Measurements from ENCODE around the gene TSKS. TPM values are rescaled to one million over a fixed set of nuclear protein-coding genes. Genes with fewer than 3 reads are reported as not detected.
"Not testable (repeated sequence)": the region's sequence is repeated elsewhere in the genome, so short reads cannot be mapped to it uniquely, and the experiment has no call there.

Gene TSKS
- total RNA-seq, 4 donors from 2014 or later = 1.1 to 2.5 (median 1.6) TPM

GRCh38 chr19:49738268-49738667, 24.8 kb downstream of the TSKS start:
- TF ChIP-seq EP300 (IDR thresholded peaks at IDR 0.05) (no peak), CTCF (IDR thresholded peaks at IDR 0.05) (no peak), POLR2A (IDR thresholded peaks at IDR 0.05) (no peak)
- WGBS, 2 donors = 77 to 86% methylated on average over 4 of the region's 4 CpGs
- no peak for DNase-seq (ENCODE audit: low spot score in 2 of 2)

DNA sequence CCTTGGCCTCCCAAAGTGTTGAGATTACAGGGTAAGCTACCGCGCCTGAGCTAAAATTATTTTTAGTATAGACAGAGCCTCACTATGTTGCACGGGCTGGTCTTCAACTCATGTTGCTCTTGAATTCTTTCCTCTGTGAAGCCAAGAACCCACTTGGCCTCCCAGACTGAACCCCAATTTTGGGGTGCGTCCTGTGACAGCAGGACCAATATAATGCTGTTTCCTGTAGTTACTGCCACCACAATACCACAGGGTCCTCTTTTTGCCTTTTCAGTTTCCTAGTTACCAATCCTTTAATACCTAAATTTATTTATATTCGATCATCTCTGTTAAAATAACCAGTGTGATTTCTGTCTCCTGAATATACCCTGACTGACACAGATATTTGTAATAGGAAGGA, 32.9 kb downstream of the TSKS start:
- DNase-seq (ENCODE audit: low spot score in 2 of 2) = no peak
- Histone ChIP-seq H3K36me3 (peaks cover 0 to 13% (median 0%) of the 10 kb centered on the region in 3 donors), H3K4me3 (no peak overlapping the region), H3K27me3 (no peaks in the 10 kb centered on the region), H3K27ac (no peak overlapping the region), H3K9me3 (no peaks in the 10 kb centered on the region), H3K4me1 (peaks cover 0 to 7% (median 0%) of the 10 kb centered on the region in 4 donors)
- TF ChIP-seq EP300 (IDR thresholded peaks at IDR 0.05) (no peak), POLR2A (IDR thresholded peaks at IDR 0.05) (no peak), CTCF (IDR thresholded peaks at IDR 0.05) (no peak)
- WGBS, 2 donors = 73 to 82% methylated on average over 5 of the region's 5 CpGs

More at GRCh38 chr19:49738268-49738667, 24.8 kb downstream of the TSKS start:
- H3K27ac ChIP-seq = no peak overlapping the region
- no peaks in the 10 kb centered on the region for H3K9me3 ChIP-seq
- H3K4me3 ChIP-seq = no peak overlapping the region
- no peaks in the 10 kb centered on the region for H3K4me1 ChIP-seq
- H3K36me3 ChIP-seq = no peaks in the 10 kb centered on the region
- H3K27me3 ChIP-seq = no peaks in the 10 kb centered on the region

GRCh38 chr19:49727217-49728030, 35.7 kb downstream of the TSKS start:
- H3K27ac ChIP-seq = peak overlapping the region in 2 of 4 donors; percentile 17 to 36
- H3K27me3 ChIP-seq = no peaks in the 10 kb centered on the region
- TF ChIP-seq POLR2A (IDR thresholded peaks at IDR 0.05) (no peak), CTCF (IDR thresholded peaks at IDR 0.05) (no peak), EP300 (IDR thresholded peaks at IDR 0.05) (no peak)
- DNase-seq (ENCODE audit: low spot score in 2 of 2) = no peak
- H3K4me3 ChIP-seq = no peak overlapping the region
- no peaks in the 10 kb centered on the region for H3K9me3 ChIP-seq
- 57 to 65% methylated on average over 23 of the region's 23 CpGs for WGBS, 2 donors
- peaks cover 0 to 34% (median 0%) of the 10 kb centered on the region in 3 donors for H3K36me3 ChIP-seq
- H3K4me1 ChIP-seq = peaks cover 0 to 7% (median 0%) of the 10 kb centered on the region in 4 donors

- WGBS, 2 donors = 81 to 84% methylated on average over 22 of the region's 22 CpGs
- H3K4me1 ChIP-seq; H3K27me3 ChIP-seq; H3K27ac ChIP-seq; H3K4me3 ChIP-seq; H3K9me3 ChIP-seq; DNase-seq (ENCODE audit: low spot score in 2 of 2): not testable (repeated sequence)
- H3K36me3 ChIP-seq = peaks cover 0 to 23% (median 0%) of the 10 kb centered on the region in 3 donors
Observed at GRCh38 chr19:49719420-49719819, 43.7 kb downstream of the TSKS start.

- Histone ChIP-seq H3K4me3 (no peak overlapping the region), H3K9me3 (no peaks in the 10 kb centered on the region), H3K4me1 (peaks cover 0 to 7% (median 2%) of the 10 kb centered on the region in 4 donors), H3K27ac (no peak overlapping the region), H3K27me3 (no peaks in the 10 kb centered on the region), H3K36me3 (peaks cover 0 to 23% (median 0%) of the 10 kb centered on the region in 3 donors)
- DNase-seq (ENCODE audit: low spot score in 2 of 2) = no peak
- WGBS, 2 donors = 79% methylated on average over 6 of the region's 6 CpGs
- TF ChIP-seq POLR2A (IDR thresholded peaks at IDR 0.05) = no peak
- TF ChIP-seq CTCF (IDR thresholded peaks at IDR 0.05) = no peak
- TF ChIP-seq EP300 (IDR thresholded peaks at IDR 0.05) = no peak
Observed at GRCh38 chr19:49718991-49719390, 44.1 kb downstream of the TSKS start.
